ENCODE data around the gene SLC10A4. TPM values are rescaled to one million over a fixed set of nuclear protein-coding genes. Genes with fewer than 3 reads are reported as not detected.

Gene SLC10A4
- total and polyA plus RNA-seq, 2 of the 8 experiments (the other 6 are each of a cell fraction or from before 2014, with no cell fraction given) = 4.5 to 5.6 TPM

DNA sequence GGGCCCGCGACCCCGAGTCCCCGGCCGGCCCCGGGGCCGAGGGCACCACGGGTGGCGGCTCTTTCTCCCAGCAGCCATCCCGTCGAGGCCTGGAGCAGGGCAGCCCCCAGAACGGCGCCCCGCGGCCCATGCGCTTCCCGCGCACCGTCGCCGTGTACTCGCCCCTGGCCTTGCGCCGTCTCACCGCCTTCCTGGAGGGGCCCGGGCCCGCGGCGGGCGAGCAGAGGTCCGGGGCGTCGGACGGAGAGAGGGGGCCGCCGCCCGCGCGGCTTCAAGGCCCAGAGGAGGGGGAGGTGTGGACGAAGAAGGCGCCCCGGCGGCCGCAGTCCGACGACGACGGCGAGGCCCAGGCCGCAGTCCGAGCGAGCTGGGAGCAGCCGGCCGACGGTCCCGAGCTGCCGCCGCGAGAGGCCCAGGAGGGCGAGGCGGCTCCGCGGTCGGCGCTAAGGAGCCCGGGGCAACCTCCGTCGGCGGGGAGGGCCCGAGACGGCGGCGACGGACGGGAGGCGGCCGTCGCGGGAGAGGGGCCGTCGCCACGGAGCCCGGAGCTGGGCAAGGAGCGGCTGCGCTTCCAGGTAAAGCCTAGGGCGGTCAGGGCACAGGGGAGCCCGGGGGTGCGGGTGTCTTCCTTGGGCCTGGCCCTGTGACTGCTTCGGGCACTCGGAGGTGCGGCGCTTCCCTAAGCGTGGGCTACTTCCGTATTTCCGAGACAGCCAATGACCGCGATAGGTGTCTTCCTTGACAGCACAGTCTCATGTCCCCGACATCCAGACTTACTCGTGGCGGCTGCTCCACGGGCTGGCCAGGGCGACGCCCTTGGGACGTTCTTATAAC is 7.8 kb downstream of the SLC10A4 start:
- Histone ChIP-seq H4K5ac (ENCODE audit: insufficient read length, low read depth, low read length) (no peak overlapping the region), H2AK5ac (ENCODE audit: low read depth, low read length) (no peak overlapping the region), H2BK15ac (ENCODE audit: low read length) (no peak overlapping the region), H3K4ac (replicated peaks; ENCODE audit: insufficient read length, low read depth, low read length) (no peak overlapping the region), H3K27ac (ENCODE audit: low read depth, low read length) (no peak overlapping the region), H3K18ac (ENCODE audit: extremely low read depth, low read length) (no peak overlapping the region), H2BK12ac (ENCODE audit: low read depth, low read length) (no peak overlapping the region), H3K79me1 (ENCODE audit: low read depth, low read length) (no peaks in the 10 kb centered on the region), H3K23me2 (ENCODE audit: low read depth, low read length) (peaks cover 3% of the 10 kb centered on the region; the same call in 1 of the 2 replicates), H4K91ac (replicated peaks; ENCODE audit: insufficient read length, low read length) (no peak overlapping the region), H2AFZ (ENCODE audit: low read length) (peak overlapping the region; percentile 77), H3K23ac (ENCODE audit: insufficient read length) (no peak overlapping the region), H3K4me1 (replicated peaks in 1 of 4; ENCODE audit: control insufficient read depth in 3 of 4, insufficient read depth in 4 of 4, low read length in 3 of 4) (peaks cover 0 to 3% (median under 1%) of the 10 kb centered on the region in 4 experiments; a peak in 4 of 7 replicates), H3K36me3 (ENCODE audit: control insufficient read depth in 2 of 4, insufficient read depth in 4 of 4, low read length in 3 of 4) (peaks cover 0 to 8% (median 0%) of the 10 kb centered on the region in 4 experiments; a peak in 1 of 8 replicates), H3K14ac (ENCODE audit: insufficient read length) (no peak overlapping the region), H3K4me3 (ENCODE audit: extremely low read depth in 1 of 4, insufficient read depth in 2 of 4, low read depth in 3 of 4, low read length in 4 of 4) (peak overlapping the region; percentile 22 to 72 (median 48)), H4K8ac (ENCODE audit: extremely low read depth, insufficient read depth, low read length) (peak overlapping the region; percentile 92; the same call in 1 of the 2 replicates), H2BK5ac (ENCODE audit: low read depth, low read length) (no peak overlapping the region), H3K56ac (replicated peaks; ENCODE audit: insufficient read length, low read depth, low read length) (no peak overlapping the region), H3K4me2 (ENCODE audit: insufficient read depth in 1 of 2, low read depth in 2 of 2, low read length in 2 of 2) (peak overlapping the region; percentile 54 to 79), H3K79me2 (ENCODE audit: control insufficient read depth in 1 of 2, insufficient read depth in 2 of 2, low read length in 2 of 2) (no peaks in the 10 kb centered on the region), H3K9me3 (ENCODE audit: insufficient read depth in 2 of 2, low read depth in 1 of 2, low read length in 1 of 2) (no peaks in the 10 kb centered on the region), H2BK20ac (ENCODE audit: low read length) (no peak overlapping the region), H3K9ac (replicated peaks in 1 of 4; ENCODE audit: extremely low read depth in 1 of 4, low read depth in 3 of 4, low read length in 3 of 4) (no peak overlapping the region; a peak in 1 of 7 replicates), H3K27me3 (replicated peaks in 1 of 4; ENCODE audit: control insufficient read depth in 3 of 4, extremely low read depth in 1 of 4, insufficient read depth in 3 of 4, low read length in 3 of 4) (peaks cover 18 to 48% (median 38%) of the 10 kb centered on the region in 4 experiments), H4K20me1 (replicated peaks in 1 of 2; ENCODE audit: control insufficient read depth in 1 of 2, insufficient read depth in 2 of 2, low read length in 2 of 2) (peaks cover 0 to 1% of the 10 kb centered on the region in 2 experiments), H2BK120ac (replicated peaks; ENCODE audit: low read depth, low read length) (no peak overlapping the region)
- peak in 1 of 2 experiments; percentile 74 for DNase-seq (ENCODE audit: low read depth in 1 of 2, low spot score in 2 of 2)
- no peak for FAIRE-seq
- CTCF ChIA-PET (ENCODE audit: partially characterized antibody) = interaction anchor here (1.4 kb wide), 1 partner anchor 56 kb away, joined by 3 read pairs; no protein-coding TSS in a partner anchor
- 11% methylated on average over 43 of the region's 104 CpGs; no CpG with 5 or more reads in 1 of the 2 experiments for WGBS, 2 experiments (ENCODE audit: extremely low coverage in 1 of 2, insufficient coverage in 1 of 2, insufficient read length in 1 of 2, insufficient replicate concordance in 2 of 2, low coverage in 1 of 2, low lambda C conversion rate in 2 of 2, missing lambda C conversion rate in 1 of 2)
- POLR2A ChIA-PET (ENCODE audit: partially characterized antibody) = interaction anchor here (1.2 to 1.3 kb wide), 2 partner anchors 10 to 363 kb away, joined by 3 read pairs; no protein-coding TSS in a partner anchor
- TF ChIP-seq SAP30 (IDR thresholded peaks at IDR 0.05; ENCODE audit: insufficient read depth, insufficient replicate concordance, low read length) = no peak
- peak; percentile 21 for TF ChIP-seq KDM4A (IDR thresholded peaks at IDR 0.05; ENCODE audit: low read depth, low read length, severe bottlenecking)
- peak; percentile 31 for TF ChIP-seq RNF2 (IDR thresholded peaks at IDR 0.05; ENCODE audit: borderline replicate concordance, low read depth, low read length, missing control alignments, poor library complexity, severe bottlenecking)
- peak; percentile 64 for TF ChIP-seq ASH2L (IDR thresholded peaks at IDR 0.05; ENCODE audit: low read length)
- no peak for TF ChIP-seq SP2 (IDR thresholded peaks at IDR 0.05; ENCODE audit: low read length)
- TF ChIP-seq MAFK (IDR thresholded peaks at IDR 0.05; ENCODE audit: low read depth, low read length) = no peak
- TF ChIP-seq CHD1 (IDR thresholded peaks at IDR 0.05; ENCODE audit: low read depth, low read length) = no peak
- TF ChIP-seq RBBP5 (IDR thresholded peaks at IDR 0.05; ENCODE audit: borderline replicate concordance, low read depth, low read length) = peak; percentile 87
- TF ChIP-seq, protein P1, sequence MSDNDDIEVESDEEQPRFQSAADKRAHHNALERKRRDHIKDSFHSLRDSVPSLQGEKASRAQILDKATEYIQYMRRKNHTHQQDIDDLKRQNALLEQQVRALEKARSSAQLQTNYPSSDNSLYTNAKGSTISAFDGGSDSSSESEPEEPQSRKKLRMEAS (IDR thresholded peaks at IDR 0.05) = peak; percentile 15
- peak; percentile 74 for TF ChIP-seq EZH2 (IDR thresholded peaks at IDR 0.05; ENCODE audit: low read depth, low read length, severe bottlenecking)
